GM19351 (cell line): ENCODE results near the gene PPP1R13B.
"Not testable (repeated sequence)": the region's sequence is repeated elsewhere in the genome, so short reads cannot be mapped to it uniquely, and the experiment has no call there.

Experiments
- ATAC-seq: cut with Tn5 transposase; IDR thresholded peaks from one replicate; pipeline ENCODE4 v1.9.1; 2021; ENCODE audit warnings: mild to moderate bottlenecking, moderate library complexity; ENCODE audit not compliant: unreplicated experiment

PPP1R13B gene

GRCh38 chr14:103801459-103801858, 45.9 kb downstream of the PPP1R13B start:
- no peak for ATAC-seq

DNA sequence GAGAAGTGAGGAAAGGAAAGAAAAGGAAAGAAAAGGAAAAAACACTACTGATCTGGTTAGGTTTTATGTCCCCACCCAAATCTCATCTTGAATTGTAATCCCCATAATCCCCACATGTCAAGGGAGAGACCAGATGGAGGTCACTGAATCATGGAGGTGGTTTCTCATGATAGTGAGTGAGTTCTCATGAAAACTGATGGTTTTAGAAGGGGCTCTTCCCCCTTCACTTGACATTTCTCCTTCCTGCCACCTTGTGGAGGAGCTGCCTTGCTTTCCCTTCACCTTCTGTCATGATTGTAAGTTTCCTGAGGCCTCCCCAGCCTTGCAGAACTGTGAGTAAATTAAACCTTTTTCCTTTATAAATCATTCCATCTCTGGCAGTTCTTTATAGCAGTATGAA, 54.2 kb downstream of the PPP1R13B start:
- ATAC-seq = not testable (repeated sequence)

DNA sequence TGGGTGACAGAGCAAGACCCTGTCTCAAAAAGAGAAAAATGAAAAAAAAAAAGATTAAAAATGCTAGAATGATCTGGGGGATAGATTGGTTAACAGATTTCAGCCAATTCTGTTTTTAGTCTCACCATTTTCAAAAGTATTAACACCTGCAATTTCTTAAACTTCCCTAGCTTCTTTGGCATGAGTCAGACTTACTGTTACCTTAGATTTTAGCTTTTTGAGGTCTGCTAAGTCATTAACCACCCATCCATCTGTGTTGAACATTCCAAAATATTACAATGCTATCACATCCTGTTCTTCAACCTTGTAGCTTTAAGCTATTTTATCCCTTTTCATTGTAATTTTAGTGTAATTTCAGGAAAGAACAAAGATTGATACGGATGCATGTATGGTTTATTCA, 59.3 kb downstream of the PPP1R13B start:
- ATAC-seq = no peak

- no peak for ATAC-seq
These were observed 65.0 kb downstream of the PPP1R13B start for GRCh38 chr14:103782376-103782775.

DNA sequence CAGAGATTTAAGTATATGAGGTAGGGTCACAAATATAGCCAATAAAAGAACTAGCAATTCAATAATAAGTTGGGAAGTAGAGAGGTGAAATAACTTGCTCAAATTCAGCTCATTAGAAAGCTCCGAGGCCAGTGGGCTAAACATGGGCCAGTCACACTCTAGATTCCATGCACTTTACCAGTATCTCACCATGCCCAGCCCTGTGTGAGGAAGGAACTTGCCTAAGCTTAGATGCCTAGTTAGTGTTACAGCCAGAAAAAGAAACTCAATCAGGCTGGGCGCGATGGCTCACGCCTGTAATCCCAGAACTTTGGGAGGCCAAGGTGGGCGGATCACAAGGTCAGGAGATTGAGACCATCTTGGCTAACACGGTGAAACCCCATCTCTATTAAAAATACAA, 71.1 kb downstream of the PPP1R13B start:
- not testable (repeated sequence) for ATAC-seq

- ATAC-seq = no peak
These were observed 71.9 kb downstream of the PPP1R13B start for GRCh38 chr14:103775506-103775905.

GRCh38 chr14:103773521-103773920, 73.9 kb downstream of the PPP1R13B start:
- no peak for ATAC-seq

GRCh38 chr14:103772078-103772712, 75.2 kb downstream of the PPP1R13B start:
- no peak for ATAC-seq

DNA sequence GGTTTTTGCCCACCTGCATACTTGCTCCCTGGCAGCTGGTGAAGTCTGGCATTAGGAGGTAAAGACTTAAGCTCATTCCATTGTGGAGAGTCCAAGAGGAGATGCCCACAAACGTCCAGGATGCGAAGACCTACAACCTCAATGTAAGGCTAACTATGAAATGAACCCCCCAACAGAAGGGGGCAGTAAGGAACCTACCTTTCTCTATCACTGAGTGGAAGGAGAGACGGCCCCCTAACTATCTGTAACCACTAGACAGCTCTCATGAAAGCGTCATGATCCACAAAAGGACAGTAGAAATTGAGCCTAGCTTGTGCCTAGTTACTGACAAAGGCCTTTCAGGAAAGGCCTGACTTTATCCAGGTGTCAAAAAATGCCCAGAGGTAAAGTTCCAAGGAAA, 76.5 kb downstream of the PPP1R13B start:
- ATAC-seq = no peak

DNA sequence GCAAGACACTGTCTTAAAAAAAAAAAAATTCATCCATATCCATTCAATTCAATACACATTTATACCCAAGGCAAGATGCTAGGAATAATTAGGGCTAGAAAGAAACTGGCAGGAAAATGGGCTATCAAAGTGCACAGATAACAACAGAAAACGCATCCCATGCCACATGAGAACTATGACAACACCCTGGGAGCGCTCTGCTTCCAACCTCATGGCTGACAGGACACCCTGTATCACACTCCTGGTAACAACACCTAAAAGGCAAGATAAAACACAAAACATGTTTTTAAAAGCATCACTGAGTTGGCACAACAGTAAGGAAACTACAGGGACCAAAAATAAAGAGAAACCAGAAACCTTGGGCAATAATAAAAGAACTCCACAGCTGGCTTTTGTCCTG, 76.9 kb downstream of the PPP1R13B start:
- ATAC-seq = no peak

- no peak for ATAC-seq
These were observed 80.0 kb downstream of the PPP1R13B start for GRCh38 chr14:103767336-103767894.

GRCh38 chr14:103765526-103765925, 81.8 kb downstream of the PPP1R13B start:
- no peak for ATAC-seq

GRCh38 chr14:103763730-103764488, 83.5 kb downstream of the PPP1R13B start:
- peak; percentile 94 for ATAC-seq

GRCh38 chr14:103762541-103762940, 84.8 kb downstream of the PPP1R13B start:
- ATAC-seq = no peak

- ATAC-seq = no peak
These were observed 85.3 kb downstream of the PPP1R13B start for GRCh38 chr14:103762036-103762435.

DNA sequence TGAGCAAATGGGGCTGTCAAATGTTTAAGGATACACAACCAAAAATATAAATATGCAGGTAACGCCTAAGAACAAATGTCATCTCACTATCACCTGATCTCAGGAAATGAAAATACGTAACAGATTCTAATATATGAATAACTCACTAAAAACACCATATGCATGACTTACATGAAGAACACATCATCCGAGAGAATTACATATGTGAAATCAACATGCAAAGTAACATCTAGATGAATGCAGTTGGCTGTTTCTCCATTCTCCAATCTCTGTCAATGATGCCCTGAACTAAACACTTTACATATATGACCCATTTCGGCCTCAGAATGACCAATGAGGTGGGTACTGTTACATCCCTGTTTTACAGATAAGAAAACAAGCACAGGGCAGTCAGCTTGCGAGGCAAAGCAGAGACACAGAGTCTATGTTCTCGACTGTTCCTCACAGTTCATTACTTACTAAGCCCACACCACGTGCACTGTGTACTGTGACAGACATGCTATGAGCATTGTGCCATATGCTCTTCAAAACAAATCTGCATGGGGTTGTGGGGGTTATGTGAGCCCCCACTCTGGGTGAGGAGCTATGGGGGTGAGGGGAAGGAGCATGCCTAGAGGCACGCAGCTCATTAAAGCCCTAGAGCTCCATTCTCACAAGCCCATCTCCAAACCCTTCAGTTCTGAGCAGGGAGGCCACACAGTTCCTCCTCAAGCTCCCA, 89.2 kb downstream of the PPP1R13B start:
- no peak for ATAC-seq

DNA sequence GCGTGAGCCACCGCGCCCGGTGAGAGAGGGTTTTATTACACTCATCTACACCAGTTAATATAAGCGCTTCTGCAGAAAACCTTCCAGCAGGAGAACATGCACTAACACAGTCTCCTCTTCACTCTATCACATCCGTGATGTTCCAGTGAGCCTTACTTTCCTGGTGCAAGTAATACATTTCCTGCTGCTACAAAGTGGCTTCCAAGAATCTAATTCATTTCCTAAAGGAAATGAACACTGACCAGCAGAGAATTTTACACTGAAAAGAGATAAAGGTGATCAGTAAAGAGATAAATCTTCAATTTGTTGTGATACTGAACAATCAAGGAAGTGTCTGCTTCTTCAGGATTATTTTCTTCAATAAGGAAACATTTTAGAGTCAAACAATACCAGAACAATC, 92.3 kb downstream of the PPP1R13B start:
- ATAC-seq = no peak

GRCh38 chr14:103753774-103754173, 93.6 kb downstream of the PPP1R13B start:
- no peak for ATAC-seq

DNA sequence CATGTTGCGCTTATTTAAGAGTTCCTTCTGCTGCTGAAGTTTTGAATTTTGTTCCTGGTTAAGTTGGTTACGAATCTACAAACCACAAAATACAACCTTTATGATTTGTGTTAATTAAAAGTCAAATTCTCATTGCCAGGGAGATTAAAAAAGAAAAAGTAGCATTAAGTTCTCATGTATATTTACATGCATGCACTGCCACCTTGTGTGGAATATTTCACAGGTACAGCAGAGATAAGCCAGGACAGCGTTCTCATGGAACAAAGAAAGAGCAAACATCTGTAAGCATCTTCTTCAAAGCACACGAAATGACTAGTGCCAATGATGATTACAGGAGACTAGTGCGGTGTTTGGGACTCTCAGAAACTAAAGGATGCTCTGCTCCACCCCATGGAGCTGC, 97.5 kb downstream of the PPP1R13B start:
- ATAC-seq = no peak

- no peak for ATAC-seq
These were observed 97.9 kb downstream of the PPP1R13B start for GRCh38 chr14:103749452-103749851.

DNA sequence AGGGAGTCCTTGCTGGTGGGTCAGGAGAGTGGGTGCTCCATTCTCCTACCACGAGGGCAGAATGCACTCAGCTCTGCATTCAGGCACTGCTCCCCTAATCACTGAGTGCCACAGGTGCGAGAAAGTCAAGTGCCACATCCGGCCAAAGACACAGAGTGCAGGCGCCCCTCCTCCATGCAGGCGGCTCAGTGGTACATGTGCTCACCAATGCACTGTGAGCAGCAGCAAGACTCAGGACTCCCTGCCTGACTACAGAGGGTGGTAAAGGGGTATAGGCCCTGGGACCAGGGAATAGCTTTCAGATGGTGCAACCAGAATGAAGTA, 98.9 kb downstream of the PPP1R13B start:
- ATAC-seq = no peak

DNA sequence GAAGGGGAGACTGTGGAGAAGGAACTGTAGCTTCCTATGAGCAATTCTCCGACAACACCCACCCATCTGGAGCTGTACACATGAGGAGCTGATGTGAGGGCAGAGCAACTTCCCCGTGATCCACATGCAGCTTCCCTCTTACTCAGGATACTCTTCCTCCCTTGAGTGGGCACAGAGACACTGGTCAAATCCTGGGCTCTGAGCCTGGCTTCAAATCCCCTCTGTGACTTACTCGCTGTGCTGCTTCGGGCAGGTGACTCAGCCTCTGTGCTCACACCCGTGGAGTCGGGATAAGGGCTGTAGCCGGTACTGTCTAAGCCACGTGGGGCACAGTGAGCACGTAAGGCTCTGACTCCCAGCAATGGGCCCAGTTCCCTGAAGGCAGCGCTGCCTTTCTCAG, 100.7 kb downstream of the PPP1R13B start:
- no peak for ATAC-seq
